CD4-positive, CD25-positive, alpha-beta regulatory T cell (primary cell): ENCODE data around the gene LRR1. TPM values are rescaled to one million over a fixed set of nuclear protein-coding genes. Genes with fewer than 3 reads are reported as not detected.
A peak's percentile ranks its signal among the peaks of the same experiment; 100 is the strongest.

Experiments
- ATAC-seq, 2 donors: fragments of 150-1000 bp; cut with Tn5 transposase; one replicate each; pipeline ENCODE4 v1.10.0; 2021; ENCODE audit warnings: low read depth in 2 of 2, moderate number of reproducible peaks in 2 of 2, moderate library complexity in 1 of 2
- DNase-seq, 3 donors: peaks; one replicate each; pipeline versions ENCODE4 v3.0.0 to v3.0.0-alpha.2; 2012 to 2022; ENCODE audit warnings: mixed read lengths in 1 of 3
- H3K27ac ChIP-seq: one replicate; pipeline ENCODE4 v1.7.0; 2013; ENCODE audit warnings: mild to moderate bottlenecking, low read length; ENCODE audit not compliant: insufficient read depth, poor library complexity, severe bottlenecking
- H3K27me3 ChIP-seq: one replicate; pipeline ENCODE4 v1.7.0; 2013; ENCODE audit warnings: low read length; ENCODE audit not compliant: control insufficient read depth, insufficient read depth
- H3K36me3 ChIP-seq: one replicate; pipeline ENCODE4 v1.7.0; 2013; ENCODE audit warnings: mild to moderate bottlenecking, low read length, moderate library complexity; ENCODE audit not compliant: control insufficient read depth, insufficient read depth
- H3K4me1 ChIP-seq: 2 replicates; pipeline ENCODE4 v1.7.0; 2013; ENCODE audit warnings: mild to moderate bottlenecking, low read length; ENCODE audit not compliant: insufficient read depth, control insufficient read depth, poor library complexity, severe bottlenecking
- H3K4me3 ChIP-seq: one replicate; pipeline ENCODE4 v1.7.0; 2013; ENCODE audit warnings: low read depth, mild to moderate bottlenecking, low read length, moderate library complexity
- H3K9me3 ChIP-seq, 2 experiments: 1 replicate in 1 of 2; 2 replicates in 1 of 2; pipeline ENCODE4 v1.7.0; 2013; ENCODE audit warnings: low read length in 2 of 2, mild to moderate bottlenecking in 1 of 2, moderate library complexity in 1 of 2; ENCODE audit not compliant: control insufficient read depth in 2 of 2
- H3K27ac Mint-ChIP-seq, 3 donors: one replicate each; pipeline ENCODE4 v1.8.0; 2020 to 2022; ENCODE audit warnings: mild to moderate bottlenecking in 3 of 3, mixed read lengths in 3 of 3, moderate library complexity in 2 of 3
- H3K27me3 Mint-ChIP-seq: one replicate; pipeline ENCODE4 v1.8.0; 2022; ENCODE audit warnings: mild to moderate bottlenecking, mixed read lengths
- H3K36me3 Mint-ChIP-seq: one replicate; pipeline ENCODE4 v1.8.0; 2020; ENCODE audit warnings: mixed read lengths
- H3K4me1 Mint-ChIP-seq, 4 donors: one replicate each; pipeline ENCODE4 v1.8.0; 2020 to 2022; ENCODE audit warnings: mixed read lengths in 4 of 4, mild to moderate bottlenecking in 1 of 4
- H3K4me3 Mint-ChIP-seq, 4 donors: one replicate each; pipeline ENCODE4 v1.8.0; 2020 to 2022; ENCODE audit warnings: mild to moderate bottlenecking in 4 of 4, mixed read lengths in 4 of 4, moderate library complexity in 3 of 4
- H3K9me3 Mint-ChIP-seq, 7 donors: one replicate each; pipeline ENCODE4 v1.8.0; 2020 to 2022; ENCODE audit warnings: mixed read lengths in 7 of 7, mild to moderate bottlenecking in 3 of 7, moderate library complexity in 2 of 7
- polyA plus RNA-seq, 4 donors: library from polyadenylated mRNA; unstranded; fragments of 300-500 nt; fragmentation: Illumina TruSeq; gene quantifications; one replicate each; pipeline ENCODE4 v1.2.3, GENCODE V29; 2021
- total RNA-seq: library from RNA; stranded (reverse); gene quantifications from one replicate; pipeline ENCODE4 v1.2.3, GENCODE V29; 2022

LRR1 gene
- total and polyA plus RNA-seq, 5 donors from 2014 or later: 11.2 to 26.7 (median 17.3) TPM

DNA sequence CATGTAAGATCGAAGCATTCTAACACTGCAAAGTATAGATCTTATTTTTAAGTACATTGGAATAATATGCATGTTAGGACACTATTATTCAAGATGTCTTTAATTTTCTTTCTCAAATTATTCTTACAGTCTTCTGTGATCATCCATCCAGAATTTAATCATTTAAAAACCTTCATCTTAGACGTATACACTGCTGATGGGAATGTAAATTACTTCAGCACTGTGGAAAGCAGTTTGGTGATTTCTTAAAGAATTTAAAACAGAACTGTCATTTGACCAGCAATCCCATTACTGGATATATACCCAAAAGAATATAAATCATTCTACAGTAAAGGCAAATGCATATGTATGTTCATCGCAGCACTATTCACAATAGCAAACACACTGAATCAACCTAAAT is 9.4 kb upstream of the LRR1 start:
- H3K27ac Mint-ChIP-seq: peak overlapping the region in 1 of 3 donors; percentile 67
- H3K27ac ChIP-seq: no peak overlapping the region
- peaks cover 11% of the 10 kb centered on the region for H3K27me3 Mint-ChIP-seq
- no peak overlapping the region for H3K4me3 ChIP-seq
- ATAC-seq: no peak
- H3K9me3 ChIP-seq: no peaks in the 10 kb centered on the region
- peaks cover 0 to 7% (median 0%) of the 10 kb centered on the region in 7 donors for H3K9me3 Mint-ChIP-seq
- no peak for DNase-seq
- H3K4me1 Mint-ChIP-seq: peaks cover 8 to 30% (median 19%) of the 10 kb centered on the region in 4 donors
- peaks cover 9% of the 10 kb centered on the region for H3K36me3 Mint-ChIP-seq
- H3K4me3 Mint-ChIP-seq: peak overlapping the region in 2 of 4 donors; percentile 7 to 28
- peaks cover 4% of the 10 kb centered on the region for H3K4me1 ChIP-seq
- H3K36me3 ChIP-seq: peaks cover 3% of the 10 kb centered on the region
- no peaks in the 10 kb centered on the region for H3K27me3 ChIP-seq

DNA sequence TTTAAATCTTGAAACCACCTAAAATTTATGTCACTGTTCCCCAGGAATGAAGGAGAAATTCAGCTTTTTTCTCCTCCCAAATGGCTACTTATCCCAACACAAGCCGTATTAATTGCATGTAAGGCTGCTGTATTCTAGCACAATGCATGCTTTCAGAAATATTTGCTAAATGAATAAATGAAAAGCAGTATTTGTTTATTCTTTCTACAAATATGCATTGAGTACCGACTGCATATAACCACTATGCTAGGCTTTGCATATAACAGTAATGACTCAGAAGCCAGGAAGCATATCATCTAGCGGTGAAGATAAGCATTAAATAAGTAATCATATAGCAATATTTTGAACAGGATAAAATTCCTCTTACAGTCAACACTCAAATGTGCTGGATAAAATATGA is 5.7 kb upstream of the LRR1 start:
- peaks cover 8 to 18% (median 13%) of the 10 kb centered on the region in 4 donors for H3K4me1 Mint-ChIP-seq
- Histone ChIP-seq H3K27me3 (no peaks in the 10 kb centered on the region), H3K4me1 (peaks cover 15% of the 10 kb centered on the region), H3K27ac (no peak overlapping the region), H3K9me3 (no peaks in the 10 kb centered on the region), H3K4me3 (no peak overlapping the region), H3K36me3 (no peaks in the 10 kb centered on the region)
- H3K36me3 Mint-ChIP-seq: no peaks in the 10 kb centered on the region
- H3K27me3 Mint-ChIP-seq: no peaks in the 10 kb centered on the region
- no peak overlapping the region for H3K27ac Mint-ChIP-seq
- no peak for DNase-seq
- H3K4me3 Mint-ChIP-seq: no peak overlapping the region
- peaks cover 0 to 2% (median 0%) of the 10 kb centered on the region in 7 donors for H3K9me3 Mint-ChIP-seq
- ATAC-seq: no peak

DNA sequence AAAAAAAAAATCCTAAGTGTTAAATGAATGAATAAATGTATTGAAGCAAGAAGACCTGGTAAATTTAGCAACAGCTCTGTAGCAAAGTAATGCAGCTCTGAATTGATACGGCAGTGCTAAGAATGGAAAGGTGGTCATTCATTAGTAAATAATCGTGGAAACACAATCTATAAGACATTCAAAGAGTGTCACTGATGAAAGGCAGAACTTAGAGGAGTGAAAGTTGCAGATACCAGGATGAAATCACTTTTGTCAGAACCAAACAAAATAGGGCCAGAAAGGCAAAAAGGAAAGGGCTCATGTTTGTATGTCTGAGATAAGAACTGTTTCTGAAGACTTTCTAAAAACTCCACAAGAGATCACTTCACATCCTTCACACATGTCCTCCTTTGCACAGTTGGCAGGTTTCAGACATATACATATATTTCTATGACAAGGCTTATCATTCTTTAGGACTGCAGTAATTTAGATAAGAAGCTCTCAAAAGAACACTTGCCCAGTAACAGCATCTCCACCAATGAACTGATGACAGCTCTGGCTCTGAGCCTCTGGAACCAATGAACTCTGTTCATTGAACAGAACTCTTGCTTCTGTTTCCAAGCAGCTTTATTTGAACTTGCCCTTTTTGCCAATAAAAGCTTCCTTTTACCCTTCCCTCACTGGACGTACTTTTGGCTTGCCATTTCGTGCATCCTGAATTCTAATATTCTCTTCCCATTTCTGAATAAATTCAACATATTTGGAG is 4.2 kb upstream of the LRR1 start:
- H3K27me3 ChIP-seq: no peaks in the 10 kb centered on the region
- DNase-seq: peak in 1 of 3 donors; percentile 26
- no peak overlapping the region for H3K27ac ChIP-seq
- H3K4me1 Mint-ChIP-seq: peaks cover 15 to 29% (median 21%) of the 10 kb centered on the region in 4 donors
- H3K27me3 Mint-ChIP-seq: no peaks in the 10 kb centered on the region
- H3K27ac Mint-ChIP-seq: peak overlapping the region in 1 of 3 donors; percentile 32
- no peaks in the 10 kb centered on the region for H3K9me3 ChIP-seq
- H3K4me1 ChIP-seq: peaks cover 17% of the 10 kb centered on the region
- no peaks in the 10 kb centered on the region for H3K36me3 ChIP-seq
- no peak overlapping the region for H3K4me3 ChIP-seq
- H3K36me3 Mint-ChIP-seq: no peaks in the 10 kb centered on the region
- no peak for ATAC-seq
- H3K4me3 Mint-ChIP-seq: peak overlapping the region in 1 of 4 donors; percentile 81
- H3K9me3 Mint-ChIP-seq: peaks cover 0 to 2% (median 0%) of the 10 kb centered on the region in 7 donors

DNA sequence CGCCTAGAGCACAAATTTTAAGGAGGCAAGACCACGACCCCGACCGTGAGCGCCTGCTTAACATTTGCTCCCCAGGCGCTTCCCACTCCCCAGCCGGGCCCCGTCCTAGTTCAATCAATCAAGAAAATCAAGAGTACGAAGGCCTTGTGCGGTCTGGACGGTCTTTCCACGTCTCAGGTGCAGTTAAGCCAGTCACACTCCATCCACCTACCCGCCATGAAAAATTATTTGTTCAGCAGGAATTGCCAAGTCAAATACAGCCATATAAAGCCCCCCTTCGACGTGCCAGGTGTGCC is 603 bp upstream of the LRR1 start:
- ATAC-seq: peak in 1 of 2 donors; percentile 1
- Histone ChIP-seq H3K36me3 (peaks cover 1% of the 10 kb centered on the region), H3K27ac (peak overlapping the region; percentile 91), H3K4me3 (peak overlapping the region; percentile 97), H3K4me1 (peaks cover 22% of the 10 kb centered on the region), H3K9me3 (no peaks in the 10 kb centered on the region), H3K27me3 (no peaks in the 10 kb centered on the region)
- no peak for DNase-seq
- peak overlapping the region; percentile 98 to 99 (median 99) for H3K27ac Mint-ChIP-seq
- peaks cover 0 to 1% (median 0%) of the 10 kb centered on the region in 7 donors for H3K9me3 Mint-ChIP-seq
- no peaks in the 10 kb centered on the region for H3K27me3 Mint-ChIP-seq
- H3K36me3 Mint-ChIP-seq: no peaks in the 10 kb centered on the region
- H3K4me3 Mint-ChIP-seq: peak overlapping the region; percentile 97 to 99 (median 98)
- H3K4me1 Mint-ChIP-seq: peaks cover 23 to 39% (median 31%) of the 10 kb centered on the region in 4 donors

DNA sequence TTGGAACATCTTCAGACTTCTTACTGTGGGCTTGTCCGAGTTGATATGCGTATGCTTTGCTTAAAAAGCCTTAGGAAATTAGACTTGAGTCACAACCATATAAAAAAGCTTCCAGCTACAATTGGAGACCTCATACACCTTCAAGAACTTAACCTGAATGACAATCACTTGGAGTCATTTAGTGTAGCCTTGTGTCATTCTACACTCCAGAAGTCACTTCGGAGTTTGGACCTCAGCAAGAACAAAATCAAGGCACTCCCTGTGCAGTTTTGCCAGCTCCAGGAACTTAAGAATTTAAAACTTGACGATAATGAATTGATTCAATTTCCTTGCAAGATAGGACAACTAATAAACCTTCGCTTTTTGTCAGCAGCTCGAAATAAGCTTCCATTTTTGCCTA is 8.8 kb downstream of the LRR1 start:
- Histone ChIP-seq H3K9me3 (no peaks in the 10 kb centered on the region), H3K27ac (no peak overlapping the region), H3K27me3 (no peaks in the 10 kb centered on the region), H3K36me3 (peaks cover 15% of the 10 kb centered on the region), H3K4me1 (peaks cover 3% of the 10 kb centered on the region), H3K4me3 (no peak overlapping the region)
- Mint-ChIP-seq H3K4me3 (no peak overlapping the region), H3K36me3 (no peaks in the 10 kb centered on the region), H3K27ac (no peak overlapping the region), H3K27me3 (no peaks in the 10 kb centered on the region), H3K9me3 (no peaks in the 10 kb centered on the region), H3K4me1 (peaks cover 0 to 16% (median 7%) of the 10 kb centered on the region in 4 donors)
- no peak for ATAC-seq
- DNase-seq: no peak

DNA sequence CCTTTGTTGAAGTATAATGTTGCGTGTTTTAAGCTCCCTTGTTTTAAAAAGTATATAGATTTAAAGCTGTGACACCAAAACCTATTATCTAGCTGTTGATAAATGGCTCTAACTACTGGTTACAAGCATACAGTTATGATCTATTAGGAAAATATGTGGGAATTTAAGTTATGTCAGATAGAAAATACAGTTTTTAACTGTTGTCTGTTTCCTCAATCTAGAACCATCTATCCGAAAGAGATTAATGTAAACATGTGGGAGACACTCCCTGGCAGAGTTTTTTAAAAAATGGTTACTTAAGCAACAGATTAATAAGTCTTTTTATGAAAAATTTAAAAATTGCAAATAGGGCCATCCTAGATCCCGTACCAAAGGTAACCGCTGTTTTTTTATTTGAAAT is 13.5 kb downstream of the LRR1 start:
- H3K27ac Mint-ChIP-seq: no peak overlapping the region
- Histone ChIP-seq H3K36me3 (peaks cover 5% of the 10 kb centered on the region), H3K27ac (no peak overlapping the region), H3K4me3 (no peak overlapping the region), H3K4me1 (peaks cover 3% of the 10 kb centered on the region), H3K9me3 (no peaks in the 10 kb centered on the region), H3K27me3 (no peaks in the 10 kb centered on the region)
- peaks cover 4% of the 10 kb centered on the region for H3K36me3 Mint-ChIP-seq
- no peaks in the 10 kb centered on the region for H3K27me3 Mint-ChIP-seq
- ATAC-seq: no peak
- no peaks in the 10 kb centered on the region for H3K9me3 Mint-ChIP-seq
- DNase-seq: no peak
- peaks cover 4 to 22% (median 8%) of the 10 kb centered on the region in 4 donors for H3K4me1 Mint-ChIP-seq
- H3K4me3 Mint-ChIP-seq: no peak overlapping the region

DNA sequence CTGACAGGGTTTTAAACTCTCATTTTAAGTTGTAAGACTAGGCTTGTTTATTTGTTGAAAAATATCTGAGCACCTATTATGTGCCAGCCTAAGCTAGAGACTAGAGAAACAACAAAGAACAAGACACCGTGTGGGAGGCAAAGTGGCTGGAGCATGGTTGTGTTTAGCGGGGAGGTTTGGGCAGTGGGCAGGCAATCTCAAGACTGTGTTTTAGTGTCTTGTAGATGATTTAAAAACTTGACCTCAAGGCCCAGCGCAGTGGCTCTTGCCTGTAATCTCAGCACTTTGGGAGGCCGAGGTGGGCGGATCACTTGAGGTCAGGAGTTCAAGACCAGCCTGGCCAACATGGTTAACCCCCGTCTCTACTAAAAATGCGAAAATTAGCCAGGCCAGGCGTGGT is 13.9 kb downstream of the LRR1 start:
- H3K4me3 Mint-ChIP-seq: no peak overlapping the region
- H3K27ac Mint-ChIP-seq: peak overlapping the region in 1 of 3 donors; percentile 25

DNA sequence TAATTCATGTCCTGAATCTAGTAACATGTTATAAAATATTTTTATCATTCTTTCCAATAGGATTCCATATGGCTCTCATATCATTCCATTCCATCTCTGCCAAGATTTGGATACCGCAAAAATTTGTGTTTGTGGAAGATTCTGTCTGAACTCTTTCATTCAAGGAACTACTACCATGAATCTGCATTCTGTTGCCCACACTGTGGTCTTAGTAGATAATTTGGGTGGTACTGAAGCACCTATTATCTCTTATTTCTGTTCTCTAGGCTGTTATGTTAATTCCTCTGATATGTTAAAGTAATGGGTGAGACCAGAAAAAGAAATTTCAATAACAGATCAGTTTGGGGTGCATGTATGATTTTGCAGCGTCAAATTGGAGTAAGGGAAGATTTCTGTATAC is 15.5 kb downstream of the LRR1 start:
- Mint-ChIP-seq H3K9me3 (no peaks in the 10 kb centered on the region), H3K4me1 (peaks cover 14 to 36% (median 22%) of the 10 kb centered on the region in 4 donors), H3K36me3 (peaks cover 18% of the 10 kb centered on the region), H3K4me3 (no peak overlapping the region), H3K27ac (no peak overlapping the region), H3K27me3 (no peaks in the 10 kb centered on the region)
- H3K9me3 ChIP-seq: no peaks in the 10 kb centered on the region
- H3K36me3 ChIP-seq: peaks cover 16% of the 10 kb centered on the region
- ATAC-seq (no peak), DNase-seq (no peak)
- no peak overlapping the region for H3K27ac ChIP-seq
- H3K4me3 ChIP-seq: no peak overlapping the region
- H3K27me3 ChIP-seq: no peaks in the 10 kb centered on the region
- peaks cover 15% of the 10 kb centered on the region for H3K4me1 ChIP-seq

More for the DNA sequence above, 13.9 kb downstream of the LRR1 start:
- no peaks in the 10 kb centered on the region for H3K9me3 Mint-ChIP-seq
- H3K27ac ChIP-seq: no peak overlapping the region
- no peaks in the 10 kb centered on the region for H3K9me3 ChIP-seq
- no peaks in the 10 kb centered on the region for H3K27me3 ChIP-seq
- H3K27me3 Mint-ChIP-seq: no peaks in the 10 kb centered on the region
- no peak for ATAC-seq
- DNase-seq: no peak
- H3K4me1 Mint-ChIP-seq: peaks cover 4 to 26% (median 12%) of the 10 kb centered on the region in 4 donors
- no peak overlapping the region for H3K4me3 ChIP-seq
- H3K4me1 ChIP-seq: peaks cover 3% of the 10 kb centered on the region
- peaks cover 9% of the 10 kb centered on the region for H3K36me3 Mint-ChIP-seq
- peaks cover 3% of the 10 kb centered on the region for H3K36me3 ChIP-seq
